Left colon (tissue), 2 donors: ENCODE results near the gene PRRC2A. TPM values are rescaled to one million over a fixed set of nuclear protein-coding genes. Genes with fewer than 3 reads are reported as not detected.

Experiments
- ATAC-seq: fragments of 200-7000 bp; cut with Tn5 transposase; one replicate; pipeline ENCODE4 v1.9.1; 2020; ENCODE audit warnings: mild to moderate bottlenecking, moderate library complexity
- DNase-seq, 2 donors: peaks; one replicate each; pipeline ENCODE4 v3.0.0-alpha.2; 2020
- intact Hi-C, 2 donors: fragments of 100-400 bp; cut with DNase I in 1 of 2; cut with micrococcal nuclease in 1 of 2; formaldehyde crosslinking; loops; one replicate each; pipeline versions ENCODE4 v1.11.2 to v1.14.0; 2022; cut with DNase I, micrococcal nuclease
- total RNA-seq, 2 donors: library from RNA; stranded (reverse); fragmentation: NEBNext Ultra II Directional; extraction: Animal tissue kit (Norgen Biotek cat#: 25700); gene quantifications; one replicate each; pipeline ENCODE4 v1.2.1, GENCODE V29; 2021
- donor health status: DM: no; HTN: no; CAD: no.
- donor health status: DM: yes; HTN: yes; CAD: no.

The PRRC2A gene
- total RNA-seq, 2 donors from 2014 or later = 92.9 to 110 TPM

- DNase-seq = no peak
- ATAC-seq = no peak
- intact Hi-C loops = no loop called here
Measured at GRCh38 chr6:31617010-31617409, 3.5 kb upstream of the PRRC2A start.

- DNase-seq (peak; percentile 98 to 99), ATAC-seq (peak; percentile 88)
- intact Hi-C loops = no loop called here
Measured at GRCh38 chr6:31619805-31620585, 520 bp upstream of the PRRC2A start.

GRCh38 chr6:31621320-31621939, 915 bp downstream of the PRRC2A start:
- no peak for DNase-seq
- ATAC-seq = no peak
- intact Hi-C loops = no loop called here

- intact Hi-C loops = no loop called here
- ATAC-seq (no peak), DNase-seq (peak in 1 of 2 donors; percentile 49)
Measured at GRCh38 chr6:31621991-31622390, 1.5 kb downstream of the PRRC2A start.

GRCh38 chr6:31622684-31623091, 2.2 kb downstream of the PRRC2A start:
- intact Hi-C loops = no loop called here
- ATAC-seq (no peak), DNase-seq (no peak)

- intact Hi-C loops = no loop called here
- DNase-seq (no peak), ATAC-seq (no peak)
Measured at GRCh38 chr6:31624070-31624469, 3.6 kb downstream of the PRRC2A start.

- no peak for ATAC-seq
- DNase-seq = no peak
- intact Hi-C loops = no loop called here
Measured at GRCh38 chr6:31626952-31627351, 6.4 kb downstream of the PRRC2A start.

GRCh38 chr6:31627690-31628287, 7.3 kb downstream of the PRRC2A start:
- ATAC-seq (no peak), DNase-seq (no peak)
- intact Hi-C loops = no loop called here

- no peak for ATAC-seq
- no peak for DNase-seq
- intact Hi-C loops = no loop called here
Measured at GRCh38 chr6:31629014-31629413, 8.5 kb downstream of the PRRC2A start.

GRCh38 chr6:31630177-31630934, 9.8 kb downstream of the PRRC2A start:
- DNase-seq (no peak), ATAC-seq (peak; percentile 11)
- intact Hi-C loops = no loop called here

GRCh38 chr6:31631209-31631608, 10.7 kb downstream of the PRRC2A start:
- intact Hi-C loops = no loop called here
- ATAC-seq (peak; percentile 11), DNase-seq (no peak)

- ATAC-seq = peak; percentile 11
- intact Hi-C loops = no loop called here
- no peak for DNase-seq
Measured at GRCh38 chr6:31631681-31632278, 11.3 kb downstream of the PRRC2A start.

GRCh38 chr6:31632279-31632946, 11.9 kb downstream of the PRRC2A start:
- ATAC-seq (peak; percentile 5), DNase-seq (no peak)
- intact Hi-C loops = no loop called here

- intact Hi-C loops = no loop called here
- no peak for ATAC-seq
- no peak for DNase-seq
Measured at GRCh38 chr6:31633447-31633846, 12.9 kb downstream of the PRRC2A start.

GRCh38 chr6:31634131-31634530, 13.6 kb downstream of the PRRC2A start:
- intact Hi-C loops = no loop called here
- DNase-seq (no peak), ATAC-seq (no peak)

- ATAC-seq (no peak), DNase-seq (no peak)
- intact Hi-C loops = no loop called here
Measured at GRCh38 chr6:31634969-31635575, 14.6 kb downstream of the PRRC2A start.

GRCh38 chr6:31636698-31637596, 16.4 kb downstream of the PRRC2A start:
- DNase-seq = no peak
- intact Hi-C loops = no loop called here
- ATAC-seq = no peak
